ENCODE data around the gene DYNLRB1. TPM values are rescaled to one million over a fixed set of nuclear protein-coding genes. Genes with fewer than 3 reads are reported as not detected.

The DYNLRB1 gene
- total and polyA plus RNA-seq, 12 donors, result 145 to 586 (median 224) TPM

DNA sequence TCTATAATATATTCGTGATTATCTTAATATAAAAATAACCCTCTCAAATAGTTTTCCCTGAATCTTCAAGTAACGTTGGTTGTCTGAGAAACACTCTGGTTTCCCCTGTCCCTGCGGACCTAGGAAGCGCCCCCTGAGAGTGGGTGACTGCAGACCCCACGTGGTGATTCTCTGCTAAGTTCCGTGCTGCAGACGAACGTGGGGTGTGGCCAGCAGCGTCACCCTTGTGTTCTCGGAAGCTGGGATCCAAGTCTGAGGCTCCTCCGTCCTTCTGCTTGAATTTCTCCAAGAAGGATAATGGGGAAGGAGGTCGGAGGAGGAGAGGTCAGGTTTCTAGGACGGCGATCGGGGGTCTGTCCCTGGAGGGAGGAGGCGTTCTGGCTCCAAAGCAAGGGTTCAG is 25.7 kb downstream of the DYNLRB1 start:
- Histone ChIP-seq H3K27me3 (no peaks in the 10 kb centered on the region), H3K27ac (no peak overlapping the region), H3K4me3 (no peak overlapping the region), H3K36me3 (replicated peaks in 1 of 2) (peaks cover 0 to 36% of the 10 kb centered on the region in 2 donors), H3K9me3 (replicated peaks in 1 of 3) (no peaks in the 10 kb centered on the region), H3K4me1 (replicated peaks in 1 of 2) (no peaks in the 10 kb centered on the region)
- no peak for DNase-seq
- no peak for TF ChIP-seq POLR2A (IDR thresholded peaks at IDR 0.05)
- TF ChIP-seq, protein P1, sequence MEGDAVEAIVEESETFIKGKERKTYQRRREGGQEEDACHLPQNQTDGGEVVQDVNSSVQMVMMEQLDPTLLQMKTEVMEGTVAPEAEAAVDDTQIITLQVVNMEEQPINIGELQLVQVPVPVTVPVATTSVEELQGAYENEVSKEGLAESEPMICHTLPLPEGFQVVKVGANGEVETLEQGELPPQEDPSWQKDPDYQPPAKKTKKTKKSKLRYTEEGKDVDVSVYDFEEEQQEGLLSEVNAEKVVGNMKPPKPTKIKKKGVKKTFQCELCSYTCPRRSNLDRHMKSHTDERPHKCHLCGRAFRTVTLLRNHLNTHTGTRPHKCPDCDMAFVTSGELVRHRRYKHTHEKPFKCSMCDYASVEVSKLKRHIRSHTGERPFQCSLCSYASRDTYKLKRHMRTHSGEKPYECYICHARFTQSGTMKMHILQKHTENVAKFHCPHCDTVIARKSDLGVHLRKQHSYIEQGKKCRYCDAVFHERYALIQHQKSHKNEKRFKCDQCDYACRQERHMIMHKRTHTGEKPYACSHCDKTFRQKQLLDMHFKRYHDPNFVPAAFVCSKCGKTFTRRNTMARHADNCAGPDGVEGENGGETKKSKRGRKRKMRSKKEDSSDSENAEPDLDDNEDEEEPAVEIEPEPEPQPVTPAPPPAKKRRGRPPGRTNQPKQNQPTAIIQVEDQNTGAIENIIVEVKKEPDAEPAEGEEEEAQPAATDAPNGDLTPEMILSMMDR (IDR thresholded peaks at IDR 0.05), result no peak
- intact Hi-C loops (cut with DNase I), result no loop called here
- 79 to 88% (median 86%) methylated on average over 15 to 16 of the region's 16 CpGs for WGBS, 4 donors

DNA sequence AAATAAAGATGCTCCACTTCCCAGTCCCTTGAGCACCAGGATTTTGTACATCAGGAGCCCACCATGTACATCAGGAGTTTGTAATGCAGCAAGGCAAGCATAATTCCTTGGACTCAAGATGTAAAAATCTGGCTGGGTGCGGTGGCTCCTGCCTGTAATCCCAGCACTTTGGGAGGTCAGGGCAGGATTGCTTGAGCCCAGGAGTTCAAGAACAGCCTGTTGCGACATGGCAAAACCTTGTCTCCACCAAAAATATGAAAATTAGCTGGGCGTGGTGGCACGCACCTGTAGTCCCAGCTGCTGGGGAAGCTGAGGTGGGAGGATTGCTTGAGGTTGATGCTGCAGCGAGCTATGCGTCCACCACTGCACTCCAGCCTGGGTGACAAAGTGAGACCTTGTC is 26.2 kb downstream of the DYNLRB1 start:
- no peak for DNase-seq
- H3K27ac ChIP-seq, result no peak overlapping the region
- H3K27me3 ChIP-seq, result no peaks in the 10 kb centered on the region
- no peaks in the 10 kb centered on the region for H3K9me3 ChIP-seq (replicated peaks in 1 of 3)
- no peaks in the 10 kb centered on the region for H3K4me1 ChIP-seq (replicated peaks in 1 of 2)
- WGBS, 4 donors, result 96 to 98% (median 96%) methylated on average over 6 of the region's 6 CpGs
- H3K36me3 ChIP-seq (replicated peaks in 1 of 2), result peaks cover 0 to 31% of the 10 kb centered on the region in 2 donors
- intact Hi-C loops (cut with DNase I), result no loop called here
- TF ChIP-seq, protein P1 (IDR thresholded peaks at IDR 0.05), result no peak
- no peak for TF ChIP-seq POLR2A (IDR thresholded peaks at IDR 0.05)
- H3K4me3 ChIP-seq, result no peak overlapping the region

DNA sequence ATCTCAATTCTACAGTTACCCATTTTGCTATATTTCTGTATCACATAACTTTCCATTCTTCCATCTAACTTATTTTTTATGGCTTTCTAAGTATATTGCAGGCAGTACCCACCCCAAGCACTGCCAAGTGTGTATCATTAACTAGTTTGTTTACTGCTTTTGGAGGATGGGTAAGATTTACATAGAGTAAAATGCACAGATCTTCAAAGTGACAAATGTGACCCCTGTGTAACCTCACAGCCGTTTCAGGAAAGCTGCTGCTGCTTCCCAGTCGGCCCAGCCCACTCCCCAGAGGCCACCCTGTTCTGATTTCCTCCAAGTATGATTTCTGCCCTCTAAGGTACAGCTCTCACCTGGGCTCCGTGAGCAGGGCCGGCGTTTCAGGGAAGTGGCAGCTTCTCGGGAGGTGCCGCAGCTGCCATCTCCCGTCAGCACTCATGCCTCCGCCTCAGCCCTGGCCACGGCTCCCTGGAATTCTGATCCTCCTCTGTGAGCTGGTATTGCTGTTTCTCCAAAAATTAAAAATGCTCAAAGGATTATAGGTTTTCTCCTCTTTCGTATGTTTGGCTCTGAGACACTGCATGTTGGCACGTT is 27.3 kb downstream of the DYNLRB1 start:
- Histone ChIP-seq H3K4me1 (replicated peaks in 1 of 2) (no peaks in the 10 kb centered on the region), H3K27ac (no peak overlapping the region), H3K27me3 (no peaks in the 10 kb centered on the region), H3K4me3 (no peak overlapping the region), H3K9me3 (replicated peaks in 1 of 3) (no peaks in the 10 kb centered on the region), H3K36me3 (replicated peaks in 1 of 2) (peaks cover 0 to 22% of the 10 kb centered on the region in 2 donors)
- TF ChIP-seq, protein P1 (IDR thresholded peaks at IDR 0.05), result no peak
- TF ChIP-seq POLR2A (IDR thresholded peaks at IDR 0.05), result no peak
- intact Hi-C loops (cut with DNase I), result no loop called here
- DNase-seq, result no peak
- WGBS, 4 donors, result 78 to 87% (median 82%) methylated on average over 12 of the region's 12 CpGs

DNA sequence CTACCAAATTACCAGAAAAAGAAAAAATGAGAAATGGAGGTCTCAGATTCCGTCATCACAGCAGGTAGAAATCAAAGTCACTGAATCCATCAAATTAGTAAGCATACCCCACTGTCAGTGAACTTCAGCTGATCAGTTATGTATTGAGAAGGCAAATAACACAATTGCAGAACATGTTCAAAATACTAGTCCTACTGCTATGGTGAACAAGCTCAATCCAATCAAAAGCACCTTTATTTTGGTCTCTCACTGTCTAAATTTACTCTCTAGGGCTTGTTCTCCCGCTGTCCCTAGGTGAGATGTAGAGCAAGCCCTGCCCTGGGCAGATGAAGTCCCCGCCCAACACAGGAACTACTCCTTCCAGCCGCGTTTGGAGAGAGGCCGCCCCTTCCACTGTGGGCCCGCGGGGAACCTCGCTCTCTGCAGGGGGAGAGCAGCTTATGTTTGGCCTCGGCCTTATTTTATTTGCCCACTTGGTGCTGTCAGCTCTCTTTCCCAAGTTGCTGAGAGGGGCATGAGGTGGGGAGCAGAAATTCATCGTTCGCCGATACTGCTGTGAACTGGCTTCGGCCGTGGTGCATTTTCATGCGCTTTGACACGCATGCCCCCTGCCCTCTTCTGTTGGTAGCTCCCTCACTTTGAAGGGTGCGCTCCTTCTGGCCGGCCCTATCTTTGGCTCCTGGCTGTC is 28.0 kb downstream of the DYNLRB1 start:
- Histone ChIP-seq H3K9me3 (replicated peaks in 1 of 3) (no peaks in the 10 kb centered on the region), H3K36me3 (replicated peaks in 1 of 2) (peaks cover 0 to 22% of the 10 kb centered on the region in 2 donors), H3K4me1 (replicated peaks in 1 of 2) (no peaks in the 10 kb centered on the region), H3K4me3 (no peak overlapping the region), H3K27ac (no peak overlapping the region), H3K27me3 (no peaks in the 10 kb centered on the region)
- 30 to 38% (median 36%) methylated on average over 12 to 19 of the region's 19 CpGs for WGBS, 4 donors
- no peak for TF ChIP-seq POLR2A (IDR thresholded peaks at IDR 0.05)
- TF ChIP-seq, protein P1 (IDR thresholded peaks at IDR 0.05), result no peak
- intact Hi-C loops (cut with DNase I), result no loop called here
- no peak for DNase-seq
